ENCODE measurements around the gene SNCA.

GRCh38 chr4:89715631-89716030, 121.3 kb downstream of the SNCA start:
- TF ChIP-seq CTCF (IDR thresholded peaks at IDR 0.05; ENCODE audit: control extremely low read depth in 1 of 3, insufficient read depth in 1 of 3, low read depth in 1 of 3, low read length in 3 of 3) (no peak), KDM5A (IDR thresholded peaks at IDR 0.05; ENCODE audit: low read length) (no peak), BRCA1 (IDR thresholded peaks at IDR 0.05; ENCODE audit: low read depth, low read length) (no peak), CHD2 (IDR thresholded peaks at IDR 0.05; ENCODE audit: low read length) (no peak), POLR2AphosphoS5 (IDR thresholded peaks at IDR 0.05; ENCODE audit: low read depth, low read length) (no peak)
